Liver (tissue), 3 donors: ENCODE results near the gene BTNL2.

Source experiments
- FOXA2 ChIP-seq: IDR thresholded peaks from 2 replicates; pipeline ENCODE4 v1.6.1; 2016; ENCODE audit warnings: antibody characterized with exemption
- JUND ChIP-seq, 2 donors: IDR thresholded peaks; 2 replicates each; pipeline ENCODE4 v1.6.1; 2016; ENCODE audit warnings: antibody characterized with exemption in 2 of 2
- RAD21 ChIP-seq, 2 donors: IDR thresholded peaks; 2 replicates each; pipeline ENCODE4 v1.6.1; 2016; ENCODE audit warnings: antibody characterized with exemption in 2 of 2, mild to moderate bottlenecking in 2 of 2
- SP1 ChIP-seq: IDR thresholded peaks from 2 replicates; pipeline ENCODE4 v1.6.1; 2018; ENCODE audit warnings: antibody characterized with exemption, mild to moderate bottlenecking
- TAF1 ChIP-seq: conservative IDR thresholded peaks from 2 replicates; pipeline ENCODE4 v1.6.1; 2016; ENCODE audit warnings: antibody characterized with exemption, mild to moderate bottlenecking
- YY1 ChIP-seq: IDR thresholded peaks from 2 replicates; pipeline ENCODE4 v1.6.1; 2016; ENCODE audit warnings: antibody characterized with exemption, mild to moderate bottlenecking
- TF ChIP-seq, protein P1 (sequence below): fragments of 150-350 bp; IDR thresholded peaks from 2 replicates; pipeline ENCODE4 v1.5.1; 2017; ENCODE audit warnings: improper control_type of control experiment, low read depth, low read length; ENCODE audit not compliant: missing input control
- TF ChIP-seq, protein P2 (sequence below): IDR thresholded peaks from 2 replicates; pipeline ENCODE4 v1.6.1; 2016; ENCODE audit warnings: antibody characterized with exemption
- donor health status: healthy.
- donor health status: healthy.

DNA sequence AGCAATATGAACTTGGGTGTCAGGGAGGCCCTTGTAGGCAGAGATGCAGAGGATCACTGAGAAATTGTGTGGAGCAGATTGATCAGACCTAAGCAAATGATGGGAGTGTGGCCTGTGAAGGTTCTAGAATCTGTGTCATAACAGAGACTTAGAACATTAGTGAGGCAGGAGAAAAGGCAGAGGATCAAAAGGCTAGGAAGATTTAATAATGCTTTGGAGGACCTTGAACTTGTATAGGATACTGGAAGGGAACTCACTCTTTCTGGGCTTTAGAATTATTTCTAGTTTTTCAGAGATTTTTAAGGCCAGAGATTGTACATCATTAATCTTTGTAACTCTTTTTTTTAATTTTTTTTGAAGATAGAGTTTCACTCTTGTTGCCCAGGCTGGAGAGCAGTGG is 35.2 kb downstream of the BTNL2 start, which contains the start of gene TSBP1:
- TF ChIP-seq, protein P1, sequence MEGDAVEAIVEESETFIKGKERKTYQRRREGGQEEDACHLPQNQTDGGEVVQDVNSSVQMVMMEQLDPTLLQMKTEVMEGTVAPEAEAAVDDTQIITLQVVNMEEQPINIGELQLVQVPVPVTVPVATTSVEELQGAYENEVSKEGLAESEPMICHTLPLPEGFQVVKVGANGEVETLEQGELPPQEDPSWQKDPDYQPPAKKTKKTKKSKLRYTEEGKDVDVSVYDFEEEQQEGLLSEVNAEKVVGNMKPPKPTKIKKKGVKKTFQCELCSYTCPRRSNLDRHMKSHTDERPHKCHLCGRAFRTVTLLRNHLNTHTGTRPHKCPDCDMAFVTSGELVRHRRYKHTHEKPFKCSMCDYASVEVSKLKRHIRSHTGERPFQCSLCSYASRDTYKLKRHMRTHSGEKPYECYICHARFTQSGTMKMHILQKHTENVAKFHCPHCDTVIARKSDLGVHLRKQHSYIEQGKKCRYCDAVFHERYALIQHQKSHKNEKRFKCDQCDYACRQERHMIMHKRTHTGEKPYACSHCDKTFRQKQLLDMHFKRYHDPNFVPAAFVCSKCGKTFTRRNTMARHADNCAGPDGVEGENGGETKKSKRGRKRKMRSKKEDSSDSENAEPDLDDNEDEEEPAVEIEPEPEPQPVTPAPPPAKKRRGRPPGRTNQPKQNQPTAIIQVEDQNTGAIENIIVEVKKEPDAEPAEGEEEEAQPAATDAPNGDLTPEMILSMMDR, result no peak
- TF ChIP-seq YY1, result no peak
- no peak for TF ChIP-seq TAF1
- no peak for TF ChIP-seq FOXA2
- TF ChIP-seq, protein P2, sequence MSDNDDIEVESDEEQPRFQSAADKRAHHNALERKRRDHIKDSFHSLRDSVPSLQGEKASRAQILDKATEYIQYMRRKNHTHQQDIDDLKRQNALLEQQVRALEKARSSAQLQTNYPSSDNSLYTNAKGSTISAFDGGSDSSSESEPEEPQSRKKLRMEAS, result no peak
- no peak for TF ChIP-seq SP1
- no peak for TF ChIP-seq RAD21 (IDR thresholded peaks at IDR 0.05)
- no peak for TF ChIP-seq JUND (IDR thresholded peaks at IDR 0.05)
